Gastroesophageal sphincter (tissue), 3 donors: Measurements from ENCODE around the gene MYZAP.

Experiments used
- CTCF ChIP-seq, 4 experiments: fragments of 200-600 bp in 2 of 4; fragments of 450-650 bp in 2 of 4; sonication (generic) in 1 of 4; IDR thresholded peaks; one replicate each; pipeline ENCODE4 v1.5.1; 2017 to 2019; ENCODE audit warnings: antibody characterized with exemption in 4 of 4, mild to moderate bottlenecking in 2 of 4, moderate library complexity in 2 of 4
- POLR2A ChIP-seq, 2 donors: fragments of 450-650 bp; IDR thresholded peaks; one replicate each; pipeline ENCODE4 v1.6.1; 2017; ENCODE audit warnings: antibody characterized with exemption in 2 of 2, mild to moderate bottlenecking in 2 of 2, moderate library complexity in 1 of 2
- POLR2AphosphoS5 ChIP-seq: sonication (generic); formaldehyde crosslinking; IDR thresholded peaks from one replicate; pipeline ENCODE4 v1.6.1; 2017; ENCODE audit warnings: antibody characterized with exemption

DNA sequence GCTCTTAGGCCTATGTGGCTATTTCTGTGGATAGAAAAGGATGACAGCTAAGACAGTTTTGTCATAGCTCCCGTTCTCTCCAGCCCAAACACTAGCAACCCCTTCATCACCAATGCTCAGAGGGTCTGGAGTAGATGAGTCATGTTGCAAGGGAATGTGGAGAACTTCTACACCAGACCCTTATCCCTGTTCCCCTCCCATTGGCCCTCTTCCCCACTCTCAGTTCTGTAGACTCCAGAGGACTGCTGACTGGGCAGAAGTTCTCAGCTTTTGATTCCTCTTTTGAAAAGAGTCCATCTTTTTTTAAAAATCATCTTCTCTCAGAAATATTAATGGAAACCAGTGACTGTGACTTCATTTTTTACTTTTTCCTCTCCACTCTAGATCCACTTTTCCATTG lies 2.4 kb upstream of the MYZAP start:
- TF ChIP-seq POLR2A (IDR thresholded peaks at IDR 0.05): no peak
- no peak for TF ChIP-seq CTCF (IDR thresholded peaks at IDR 0.05)
- no peak for TF ChIP-seq POLR2AphosphoS5
